ENCODE measurements around the gene CHURC1. TPM values are rescaled to one million over a fixed set of nuclear protein-coding genes. Genes with fewer than 3 reads are reported as not detected.

The CHURC1 gene
- total and polyA plus RNA-seq, 2 experiments from 2014 or later: 42.0 to 218 TPM

- Histone ChIP-seq H3K27ac (ENCODE audit: low read depth) (no peak overlapping the region), H3K9me2 (ENCODE audit: insufficient read depth) (peaks cover 5% of the 10 kb centered on the region; the same call in 1 of the 2 replicates), H3F3A (replicated peaks; ENCODE audit: low read depth) (no peaks in the 10 kb centered on the region), H3K4me3 (no peak overlapping the region), H3K4me1 (ENCODE audit: insufficient read depth) (peaks cover 6% of the 10 kb centered on the region; the same call in 1 of the 2 replicates), H3K4me2 (no peak overlapping the region), H4K20me1 (replicated peaks; ENCODE audit: insufficient read depth) (no peaks in the 10 kb centered on the region), H3K27me3 (ENCODE audit: insufficient read depth) (peaks cover 27% of the 10 kb centered on the region), H2AFZ (no peak overlapping the region), H3K36me3 (ENCODE audit: insufficient read depth) (no peaks in the 10 kb centered on the region), H3K79me2 (replicated peaks; ENCODE audit: insufficient read depth) (no peaks in the 10 kb centered on the region)
- Mint-ChIP-seq H3K36me3 (ENCODE audit: low read depth) (no peaks in the 10 kb centered on the region), H3K27me3 (ENCODE audit: insufficient read depth, low read depth, poor library complexity) (peaks cover 10% of the 10 kb centered on the region), H3K4me3 (no peak overlapping the region), H3K4me1 (peaks cover 5% of the 10 kb centered on the region; the same call in 2 of the 3 replicates), H3K9me3 (no peaks in the 10 kb centered on the region), H3K27ac (no peak overlapping the region)
- DNase-seq (ENCODE audit: low spot score): no peak
- TF ChIP-seq REST (IDR thresholded peaks at IDR 0.05; ENCODE audit: unreplicated experiment) (no peak), ZNF114 (CRISPR knock-in tag; IDR thresholded peaks at IDR 0.05) (no peak), ZNF462 (CRISPR knock-in tag; IDR thresholded peaks at IDR 0.05) (no peak), ZNF331 (CRISPR knock-in tag; IDR thresholded peaks at IDR 0.05; ENCODE audit: low read depth) (no peak), POLR2AphosphoS5 (IDR thresholded peaks at IDR 0.05; ENCODE audit: low read depth) (no peak), CTCF (conservative IDR thresholded peaks at IDR 0.05; ENCODE audit: low read depth in 2 of 2) (no peak)
- ATAC-seq: no peak
Observed at GRCh38 chr14:64873506-64874219, 40.6 kb upstream of the CHURC1 start.
